ENCODE measurements around the gene PTPN6.

- TF ChIP-seq CTCF (IDR thresholded peaks at IDR 0.05) (no peak), POLR2AphosphoS5 (IDR thresholded peaks at IDR 0.05; ENCODE audit: low read depth, low read length) (no peak), REST (IDR thresholded peaks at IDR 0.05; ENCODE audit: insufficient read depth in 1 of 2, low read depth in 2 of 2, low read length in 1 of 2) (no peak), TCF7L2 (IDR thresholded peaks at IDR 0.05; ENCODE audit: low read depth, low read length) (no peak), SIN3A (IDR thresholded peaks at IDR 0.05; ENCODE audit: borderline replicate concordance, insufficient read depth, low read depth, low read length) (no peak)
Measured at GRCh38 chr12:6948873-6949594, 2.1 kb upstream of the PTPN6 start.

Measured in Panc1 (cell line).